CD14-positive monocyte (primary cell): ENCODE results near the gene GPR75. TPM values are rescaled to one million over a fixed set of nuclear protein-coding genes. Genes with fewer than 3 reads are reported as not detected.
A peak's percentile ranks its signal among the peaks of the same experiment; 100 is the strongest.

Source experiments
- DNase-seq, 3 donors: peaks; one replicate each; pipeline ENCODE4 v3.0.0-alpha.2; 2011 to 2022
- H2AFZ ChIP-seq: 2 replicates; pipeline ENCODE4 v1.6.0; 2012; ENCODE audit warnings: mild to moderate bottlenecking, low read depth, low read length, inconsistent platforms; ENCODE audit not compliant: insufficient read depth, poor library complexity, severe bottlenecking
- H3K27ac ChIP-seq, 2 donors: 1 replicate in 1 of 2; 2 replicates in 1 of 2; pipeline ENCODE4 v1.5.1; 2012 to 2013; ENCODE audit warnings: low read length in 2 of 2, control low read depth in 1 of 2, inconsistent platforms in 1 of 2, low read depth in 1 of 2, mild to moderate bottlenecking in 1 of 2
- H3K27me3 ChIP-seq, 2 donors: one replicate each; pipeline versions ENCODE4 v1.6.0 to v1.6.1; 2011 to 2013; ENCODE audit warnings: low read length in 2 of 2; ENCODE audit not compliant: control insufficient read depth in 2 of 2, insufficient read depth in 2 of 2
- H3K36me3 ChIP-seq, 2 donors: replicated peaks in 1 of 2; 1 replicate in 1 of 2; 2 replicates in 1 of 2; pipeline versions ENCODE4 v1.5.1 to v1.6.1; 2012 to 2013; ENCODE audit warnings: low read length in 2 of 2, control low read depth in 1 of 2, inconsistent platforms in 1 of 2, mild to moderate bottlenecking in 1 of 2; ENCODE audit not compliant: insufficient read depth in 2 of 2, control insufficient read depth in 1 of 2
- H3K4me1 ChIP-seq, 2 donors: 1 replicate in 1 of 2; 2 replicates in 1 of 2; pipeline versions ENCODE4 v1.5.1 to v1.6.1; 2012 to 2013; ENCODE audit warnings: low read length in 2 of 2, control low read depth in 1 of 2, inconsistent platforms in 1 of 2, mild to moderate bottlenecking in 1 of 2, moderate library complexity in 1 of 2; ENCODE audit not compliant: insufficient read depth in 2 of 2, control insufficient read depth in 1 of 2
- H3K4me2 ChIP-seq: replicated peaks from 2 replicates; pipeline ENCODE3; 2012; ENCODE audit warnings: low read length, moderate library complexity, mild to moderate bottlenecking; ENCODE audit not compliant: poor library complexity, severe bottlenecking; ENCODE audit errors: extremely low read depth
- H3K4me3 ChIP-seq, 3 experiments: fragments of 200-600 bp in 1 of 3; sonication (generic) in 1 of 3; replicated peaks in 1 of 3; 1 replicate in 2 of 3; 2 replicates in 1 of 3; pipeline ENCODE4 v1.5.1; 2011 to 2013; ENCODE audit warnings: low read length in 3 of 3, mild to moderate bottlenecking in 3 of 3, control low read depth in 2 of 3, low read depth in 2 of 3, inconsistent platforms in 1 of 3, moderate library complexity in 1 of 3
- H3K79me2 ChIP-seq: 2 replicates; pipeline ENCODE4 v1.6.0; 2012; ENCODE audit warnings: mild to moderate bottlenecking, control low read depth, inconsistent platforms, low read length, moderate library complexity; ENCODE audit not compliant: insufficient read depth
- H3K9ac ChIP-seq: 2 replicates; pipeline ENCODE4 v1.6.0; 2017; ENCODE audit warnings: low read length, mild to moderate bottlenecking; ENCODE audit not compliant: insufficient read depth, poor library complexity, severe bottlenecking
- H3K9me3 ChIP-seq, 2 donors: replicated peaks in 1 of 2; 1 replicate in 1 of 2; 2 replicates in 1 of 2; pipeline versions ENCODE4 v1.5.1 to v1.6.1; 2012 to 2013; ENCODE audit warnings: low read length in 2 of 2, control low read depth in 1 of 2; ENCODE audit not compliant: control insufficient read depth in 1 of 2, insufficient read depth in 1 of 2
- H4K20me1 ChIP-seq: 2 replicates; pipeline ENCODE4 v1.6.0; 2012; ENCODE audit warnings: mild to moderate bottlenecking, low read length, control low read depth, moderate library complexity; ENCODE audit not compliant: insufficient read depth
- H3K27ac Mint-ChIP-seq, 7 donors: one replicate each; pipeline ENCODE4 v1.8.0; 2020; ENCODE audit warnings: mild to moderate bottlenecking in 7 of 7, mixed read lengths in 7 of 7, moderate library complexity in 6 of 7, inconsistent platforms in 2 of 7
- H3K27me3 Mint-ChIP-seq, 3 donors: one replicate each; pipeline ENCODE4 v1.8.0; 2021 to 2022; ENCODE audit warnings: low read depth in 3 of 3, mild to moderate bottlenecking in 3 of 3, mixed read lengths in 3 of 3, moderate library complexity in 3 of 3, inconsistent platforms in 1 of 3
- H3K36me3 Mint-ChIP-seq, 2 donors: one replicate each; pipeline ENCODE4 v1.8.0; 2020; ENCODE audit warnings: mixed read lengths in 2 of 2, inconsistent platforms in 1 of 2, mild to moderate bottlenecking in 1 of 2
- H3K4me1 Mint-ChIP-seq: one replicate; pipeline ENCODE4 v1.8.0; 2020; ENCODE audit warnings: mild to moderate bottlenecking, mixed read lengths
- H3K4me3 Mint-ChIP-seq, 2 donors: one replicate each; pipeline ENCODE4 v1.8.0; 2020; ENCODE audit warnings: mild to moderate bottlenecking in 2 of 2, mixed read lengths in 2 of 2, moderate library complexity in 1 of 2
- H3K9me3 Mint-ChIP-seq, 7 donors: one replicate each; pipeline ENCODE4 v1.8.0; 2020 to 2022; ENCODE audit warnings: mixed read lengths in 7 of 7, mild to moderate bottlenecking in 6 of 7, moderate library complexity in 6 of 7, inconsistent platforms in 2 of 7
- WGBS: methylation state at CpG from one replicate; pipeline ENCODE4 v1.1.5; 2013; ENCODE audit warnings: missing lambda C conversion rate; ENCODE audit not compliant: insufficient coverage; 5-methylcytosine and 5-hydroxymethylcytosine counted together
- intact Hi-C, 2 donors: fragments of 100-400 bp; cut with micrococcal nuclease; formaldehyde crosslinking; loops; one replicate each; pipeline versions ENCODE4 v1.15.0 to v1.15.1; 2023
- polyA plus RNA-seq, 3 donors: library from polyadenylated mRNA; depleted of rRNA in 1 of 3; unstranded in 2 of 3; stranded (reverse) in 1 of 3; fragments of 300-500 nt in 2 of 3; fragments of >200 nt in 1 of 3; fragmentation: Illumina TruSeq in 2 of 3; gene quantifications; 1 replicate in 2 of 3; 2 replicates in 1 of 3; pipeline ENCODE4 v1.2.3, GENCODE V29; 2012 to 2021
- TF ChIP-seq, protein P1 (sequence below): fragments of 200-600 bp; IDR thresholded peaks from one replicate; pipeline ENCODE4 v1.8.0; 2022; ENCODE audit warnings: antibody characterized with exemption, mild to moderate bottlenecking

The GPR75 gene
- polyA plus RNA-seq, 3 donors: 2.2 TPM; not detected in 2

DNA sequence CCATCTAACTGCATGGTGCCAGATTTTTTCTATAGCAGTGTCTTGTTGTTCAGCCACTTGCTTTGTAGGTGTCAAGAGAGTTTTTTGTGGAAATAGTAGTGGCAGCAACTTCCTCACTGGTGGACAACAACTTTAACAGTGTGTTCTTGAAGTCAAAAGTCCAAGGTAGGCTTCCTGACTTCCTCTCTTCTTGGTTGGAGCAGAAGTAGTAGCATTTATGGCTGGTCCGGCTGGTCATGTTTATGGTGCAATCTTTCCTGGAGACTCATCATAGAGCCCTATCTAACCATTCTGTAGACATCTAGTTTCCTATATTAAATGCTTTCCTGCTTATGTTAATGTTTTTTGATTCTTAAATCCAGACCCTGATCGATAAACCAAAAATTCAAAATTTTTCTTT is 11.7 kb downstream of the GPR75 start:
- Mint-ChIP-seq H3K27me3 (peaks cover 0 to 4% (median 3%) of the 10 kb centered on the region in 3 donors), H3K4me3 (no peak overlapping the region), H3K36me3 (peaks cover 1 to 9% of the 10 kb centered on the region in 2 donors), H3K4me1 (peaks cover 6% of the 10 kb centered on the region), H3K9me3 (peaks cover 0 to 2% (median 0%) of the 10 kb centered on the region in 7 donors), H3K27ac (peak overlapping the region in 1 of 7 donors; percentile 6)
- Histone ChIP-seq H3K4me2 (no peak overlapping the region), H3K9me3 (no peaks in the 10 kb centered on the region), H3K4me1 (no peaks in the 10 kb centered on the region), H3K27ac (no peak overlapping the region), H3K36me3 (peaks cover 0 to 3% of the 10 kb centered on the region in 2 donors), H2AFZ (no peak overlapping the region), H4K20me1 (no peaks in the 10 kb centered on the region), H3K4me3 (no peak overlapping the region), H3K79me2 (no peaks in the 10 kb centered on the region), H3K9ac (no peak overlapping the region), H3K27me3 (no peaks in the 10 kb centered on the region)
- TF ChIP-seq, protein P1, sequence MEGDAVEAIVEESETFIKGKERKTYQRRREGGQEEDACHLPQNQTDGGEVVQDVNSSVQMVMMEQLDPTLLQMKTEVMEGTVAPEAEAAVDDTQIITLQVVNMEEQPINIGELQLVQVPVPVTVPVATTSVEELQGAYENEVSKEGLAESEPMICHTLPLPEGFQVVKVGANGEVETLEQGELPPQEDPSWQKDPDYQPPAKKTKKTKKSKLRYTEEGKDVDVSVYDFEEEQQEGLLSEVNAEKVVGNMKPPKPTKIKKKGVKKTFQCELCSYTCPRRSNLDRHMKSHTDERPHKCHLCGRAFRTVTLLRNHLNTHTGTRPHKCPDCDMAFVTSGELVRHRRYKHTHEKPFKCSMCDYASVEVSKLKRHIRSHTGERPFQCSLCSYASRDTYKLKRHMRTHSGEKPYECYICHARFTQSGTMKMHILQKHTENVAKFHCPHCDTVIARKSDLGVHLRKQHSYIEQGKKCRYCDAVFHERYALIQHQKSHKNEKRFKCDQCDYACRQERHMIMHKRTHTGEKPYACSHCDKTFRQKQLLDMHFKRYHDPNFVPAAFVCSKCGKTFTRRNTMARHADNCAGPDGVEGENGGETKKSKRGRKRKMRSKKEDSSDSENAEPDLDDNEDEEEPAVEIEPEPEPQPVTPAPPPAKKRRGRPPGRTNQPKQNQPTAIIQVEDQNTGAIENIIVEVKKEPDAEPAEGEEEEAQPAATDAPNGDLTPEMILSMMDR: no peak
- intact Hi-C loops: no loop called here
- no CpG with 5 or more reads among the region's 2 CpGs for WGBS
- DNase-seq: peak in 2 of 3 donors; percentile 3 to 35

DNA sequence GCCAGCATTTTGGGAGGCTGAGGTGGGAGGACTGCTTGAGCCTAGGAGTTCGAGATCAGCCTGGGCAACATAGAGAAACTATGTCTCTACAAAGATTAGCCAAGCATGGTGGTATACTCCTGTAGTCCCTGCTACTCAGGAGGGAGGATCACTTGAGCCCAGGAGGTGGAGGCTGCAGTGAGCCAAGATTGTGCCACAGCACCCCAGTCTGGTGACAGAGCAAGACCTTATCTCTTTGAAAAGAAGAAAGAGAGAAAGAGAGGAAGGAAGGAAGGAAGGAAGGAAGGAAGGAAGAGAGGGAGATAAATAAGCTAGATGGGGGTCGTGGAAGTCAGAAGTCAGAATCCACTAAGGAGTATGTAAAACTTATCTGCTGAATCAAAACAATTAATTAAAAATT is 16.2 kb downstream of the GPR75 start:
- intact Hi-C loops: no loop called here

More for the DNA sequence above, 16.2 kb downstream of the GPR75 start:
- Histone ChIP-seq H3K27ac (no peak overlapping the region), H3K27me3 (no peaks in the 10 kb centered on the region), H3K4me3 (no peak overlapping the region), H3K9me3 (peaks cover 0 to 5% of the 10 kb centered on the region in 2 donors), H3K79me2 (no peaks in the 10 kb centered on the region), H3K36me3 (no peaks in the 10 kb centered on the region), H3K4me2 (no peak overlapping the region), H3K9ac (no peak overlapping the region), H3K4me1 (no peaks in the 10 kb centered on the region), H4K20me1 (no peaks in the 10 kb centered on the region), H2AFZ (no peak overlapping the region)
- TF ChIP-seq, protein P1: no peak
- no peak overlapping the region for H3K27ac Mint-ChIP-seq
- no peaks in the 10 kb centered on the region for H3K36me3 Mint-ChIP-seq
- WGBS: no CpG with 5 or more reads among the region's 2 CpGs
- H3K4me3 Mint-ChIP-seq: no peak overlapping the region
- peaks cover 9% of the 10 kb centered on the region for H3K4me1 Mint-ChIP-seq
- peaks cover 1 to 13% (median 3%) of the 10 kb centered on the region in 7 donors for H3K9me3 Mint-ChIP-seq
- H3K27me3 Mint-ChIP-seq: peaks cover 0 to 6% (median 0%) of the 10 kb centered on the region in 3 donors
- DNase-seq: no peak
